HFF-Myc (cell line): ENCODE results near the gene ALK.
"Not testable (repeated sequence)": the region's sequence is repeated elsewhere in the genome, so short reads cannot be mapped to it uniquely, and the experiment has no call there.

ENCODE experiments used
- DNase-seq: peaks from one replicate; pipeline ENCODE4 v3.0.0-alpha.2; 2011; ENCODE audit warnings: low read depth; ENCODE audit errors: extremely low read depth
- H3K4me3 ChIP-seq: replicated peaks from 2 replicates; pipeline ENCODE4 v1.5.1; 2011; ENCODE audit warnings: low read depth, mild to moderate bottlenecking, control low read depth, low read length
- TF ChIP-seq, protein P1 (sequence below): IDR thresholded peaks from 2 replicates; pipeline ENCODE4 v1.5.1; 2012; ENCODE audit warnings: mild to moderate bottlenecking, low read depth, low read length, control low read depth; ENCODE audit errors: missing control alignments

The ALK gene

DNA sequence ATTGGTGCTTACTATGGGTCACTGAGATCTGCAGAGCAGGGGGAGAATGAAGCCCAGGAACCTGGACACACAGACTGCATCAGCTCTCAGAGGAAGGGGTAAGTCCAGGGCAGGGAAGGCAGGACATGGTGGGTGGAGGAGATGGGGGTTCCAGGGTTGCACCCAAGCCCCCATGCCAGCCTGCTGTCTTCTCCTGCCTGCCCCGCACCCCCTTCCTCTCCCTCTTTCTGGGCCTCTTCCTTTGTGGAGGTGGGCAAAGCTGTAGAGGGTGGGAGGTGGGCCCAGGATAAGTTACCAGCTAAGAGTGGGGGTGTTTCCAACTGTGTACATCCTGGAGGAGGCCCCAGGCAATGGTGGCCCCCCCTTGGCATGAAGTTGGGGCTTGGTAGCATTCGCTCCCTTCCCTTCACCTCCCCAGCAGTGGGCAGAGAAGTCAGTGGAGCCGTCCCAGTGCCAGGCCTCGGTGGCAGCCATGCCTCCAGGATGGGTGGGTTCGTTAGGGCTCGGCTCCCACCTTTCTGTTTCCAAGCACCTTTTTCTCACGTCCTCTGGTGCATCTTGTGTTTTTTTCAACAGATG, 674.0 kb downstream of the ALK start:
- TF ChIP-seq, protein P1, sequence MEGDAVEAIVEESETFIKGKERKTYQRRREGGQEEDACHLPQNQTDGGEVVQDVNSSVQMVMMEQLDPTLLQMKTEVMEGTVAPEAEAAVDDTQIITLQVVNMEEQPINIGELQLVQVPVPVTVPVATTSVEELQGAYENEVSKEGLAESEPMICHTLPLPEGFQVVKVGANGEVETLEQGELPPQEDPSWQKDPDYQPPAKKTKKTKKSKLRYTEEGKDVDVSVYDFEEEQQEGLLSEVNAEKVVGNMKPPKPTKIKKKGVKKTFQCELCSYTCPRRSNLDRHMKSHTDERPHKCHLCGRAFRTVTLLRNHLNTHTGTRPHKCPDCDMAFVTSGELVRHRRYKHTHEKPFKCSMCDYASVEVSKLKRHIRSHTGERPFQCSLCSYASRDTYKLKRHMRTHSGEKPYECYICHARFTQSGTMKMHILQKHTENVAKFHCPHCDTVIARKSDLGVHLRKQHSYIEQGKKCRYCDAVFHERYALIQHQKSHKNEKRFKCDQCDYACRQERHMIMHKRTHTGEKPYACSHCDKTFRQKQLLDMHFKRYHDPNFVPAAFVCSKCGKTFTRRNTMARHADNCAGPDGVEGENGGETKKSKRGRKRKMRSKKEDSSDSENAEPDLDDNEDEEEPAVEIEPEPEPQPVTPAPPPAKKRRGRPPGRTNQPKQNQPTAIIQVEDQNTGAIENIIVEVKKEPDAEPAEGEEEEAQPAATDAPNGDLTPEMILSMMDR: no peak
- no peak overlapping the region for H3K4me3 ChIP-seq
- DNase-seq: no peak

DNA sequence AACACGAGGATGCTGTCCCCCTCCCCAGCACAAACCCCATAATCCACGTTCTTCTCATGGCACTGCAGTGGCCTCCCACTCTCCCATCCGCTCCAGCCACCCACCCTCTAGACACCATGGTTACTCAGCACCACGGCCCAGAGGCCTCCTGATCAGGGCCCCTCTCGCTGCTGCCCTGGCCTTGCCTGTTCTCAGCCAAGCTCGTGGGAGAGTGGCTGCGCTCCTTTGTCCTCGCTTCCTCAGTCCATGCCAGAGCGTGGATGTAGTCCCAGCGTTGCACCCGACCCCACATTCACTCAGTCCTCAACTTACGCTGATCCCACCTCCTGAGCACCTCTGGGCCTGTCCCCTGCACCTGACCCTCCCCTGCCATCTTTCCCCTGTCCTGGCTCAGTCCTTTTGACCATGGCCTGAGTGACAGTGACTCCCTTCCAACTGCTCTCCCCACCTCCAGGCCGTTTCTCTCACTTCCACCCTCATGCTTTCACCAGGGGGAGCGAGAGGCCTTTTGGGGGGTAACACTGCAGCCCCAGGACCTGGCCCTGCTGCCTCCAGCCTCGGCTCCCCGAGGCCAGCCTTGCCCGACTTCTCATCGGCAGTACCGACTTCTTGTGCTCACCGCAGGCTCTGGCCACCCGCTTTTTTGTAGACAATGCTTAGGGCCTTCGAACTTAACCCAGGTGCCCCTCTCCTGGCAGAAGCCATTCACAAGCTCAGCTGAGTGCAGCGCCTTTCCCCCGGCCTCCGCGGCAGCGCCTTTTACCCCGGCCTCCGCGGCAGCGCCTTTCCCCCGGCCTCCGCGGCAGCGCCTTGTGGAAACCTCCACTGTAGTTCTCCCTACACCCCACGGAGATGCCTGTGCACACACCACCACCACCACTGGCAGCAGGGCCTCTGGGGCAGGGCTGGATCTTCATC, 674.7 kb downstream of the ALK start:
- no peak overlapping the region for H3K4me3 ChIP-seq
- DNase-seq: no peak
- TF ChIP-seq, protein P1: no peak

DNA sequence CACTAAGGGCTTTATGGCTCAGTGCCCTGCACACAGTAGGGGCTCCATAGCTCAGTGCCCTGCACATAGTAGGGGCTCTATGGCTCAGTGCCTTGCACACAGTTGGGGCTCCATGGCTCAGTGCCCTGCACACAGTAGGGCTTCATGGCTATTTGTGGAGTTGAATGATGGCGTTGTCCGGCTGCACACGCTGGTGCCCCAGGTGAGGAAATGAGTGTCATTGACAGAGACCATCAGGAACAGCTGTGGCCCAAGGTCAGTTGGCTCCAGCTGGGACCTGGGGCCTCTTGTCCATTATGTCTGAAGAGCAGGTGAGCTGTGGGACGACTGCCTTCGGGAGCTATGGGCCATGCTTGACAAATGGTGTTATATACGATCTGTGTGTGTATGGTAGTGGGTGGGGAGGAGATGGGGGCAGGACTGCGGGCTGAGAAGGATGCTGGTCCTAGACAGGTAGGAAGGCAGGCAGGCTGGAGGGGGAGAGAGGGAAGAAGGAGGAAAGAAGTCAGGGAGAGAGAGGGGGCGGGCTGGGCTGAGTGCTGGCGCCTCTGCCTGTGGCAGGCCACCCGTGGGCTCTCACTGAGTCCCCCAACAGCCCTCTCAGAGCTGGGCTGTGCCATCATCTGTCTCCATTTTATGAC, 675.5 kb downstream of the ALK start:
- TF ChIP-seq, protein P1: no peak
- H3K4me3 ChIP-seq: no peak overlapping the region
- no peak for DNase-seq

DNA sequence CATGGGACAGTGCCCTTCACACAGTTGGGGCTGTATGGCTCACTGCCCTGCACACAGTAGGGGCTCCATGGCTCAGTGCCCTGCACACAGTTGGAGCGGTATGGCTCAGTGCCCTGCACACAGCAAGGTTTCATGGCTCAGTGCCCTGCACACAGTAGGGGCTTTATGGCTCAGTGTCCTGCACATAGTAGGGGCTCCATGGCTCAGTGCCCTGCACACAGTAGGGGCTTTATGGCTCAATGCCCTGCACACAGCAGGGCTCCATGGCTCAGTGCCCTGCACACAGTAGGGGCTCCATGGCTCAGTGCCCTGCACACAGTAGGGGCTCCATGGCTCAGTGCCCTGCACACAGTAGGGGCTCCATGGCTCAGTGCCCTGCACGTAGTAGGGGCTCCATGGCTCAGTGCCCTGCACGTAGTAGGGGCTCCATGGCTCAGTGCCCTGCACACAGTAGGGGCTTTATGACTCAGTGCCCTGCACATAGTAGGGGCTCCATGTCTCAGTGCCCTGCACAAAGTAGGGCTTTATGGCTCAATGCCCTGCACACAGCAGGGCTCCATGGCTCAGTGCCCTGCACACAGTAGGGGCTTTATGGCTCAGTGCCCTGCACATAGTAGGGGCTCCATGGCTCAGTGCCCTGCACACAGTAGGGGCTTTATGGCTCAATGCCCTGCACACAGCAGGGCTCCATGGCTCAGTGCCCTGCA, 676.2 kb downstream of the ALK start:
- not testable (repeated sequence) for DNase-seq, H3K4me3 ChIP-seq

DNA sequence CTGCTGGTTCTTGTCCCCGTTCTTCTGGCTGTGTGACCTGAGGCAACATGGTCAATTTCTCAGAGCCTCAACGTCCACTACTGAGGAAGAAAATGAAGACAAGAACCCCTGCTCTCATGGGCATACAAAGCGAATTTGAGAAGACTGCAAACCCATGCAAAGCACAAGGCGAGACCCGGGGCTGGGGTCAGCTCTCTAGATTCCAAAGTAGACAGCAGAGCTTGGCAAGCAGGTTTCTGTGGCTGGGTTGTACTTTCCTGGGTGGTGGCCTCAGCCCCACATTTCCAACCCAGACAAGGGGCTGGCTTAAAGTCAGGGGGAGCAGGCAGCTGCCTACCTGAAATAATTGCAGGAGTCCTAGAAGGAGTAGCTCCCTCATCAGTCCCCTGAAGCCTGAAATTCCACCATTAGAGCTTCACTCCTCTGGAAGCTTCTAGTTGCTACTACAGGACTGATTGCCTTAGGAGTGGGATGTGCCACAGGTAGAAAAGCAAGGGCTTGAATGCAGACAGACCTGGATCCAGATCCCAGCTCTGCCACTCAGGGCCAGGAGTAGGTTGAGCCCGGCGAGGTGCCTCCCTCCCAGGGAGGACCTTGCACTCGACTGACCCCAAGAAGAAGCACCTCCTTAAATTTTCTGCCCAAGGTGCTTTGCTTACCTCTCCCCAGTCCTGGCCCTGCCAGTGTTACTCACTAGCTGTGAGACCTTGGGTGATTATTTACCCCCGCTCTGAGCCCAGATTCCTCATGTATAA, 678.6 kb downstream of the ALK start:
- no peak overlapping the region for H3K4me3 ChIP-seq
- DNase-seq: no peak
- TF ChIP-seq, protein P1: no peak

DNA sequence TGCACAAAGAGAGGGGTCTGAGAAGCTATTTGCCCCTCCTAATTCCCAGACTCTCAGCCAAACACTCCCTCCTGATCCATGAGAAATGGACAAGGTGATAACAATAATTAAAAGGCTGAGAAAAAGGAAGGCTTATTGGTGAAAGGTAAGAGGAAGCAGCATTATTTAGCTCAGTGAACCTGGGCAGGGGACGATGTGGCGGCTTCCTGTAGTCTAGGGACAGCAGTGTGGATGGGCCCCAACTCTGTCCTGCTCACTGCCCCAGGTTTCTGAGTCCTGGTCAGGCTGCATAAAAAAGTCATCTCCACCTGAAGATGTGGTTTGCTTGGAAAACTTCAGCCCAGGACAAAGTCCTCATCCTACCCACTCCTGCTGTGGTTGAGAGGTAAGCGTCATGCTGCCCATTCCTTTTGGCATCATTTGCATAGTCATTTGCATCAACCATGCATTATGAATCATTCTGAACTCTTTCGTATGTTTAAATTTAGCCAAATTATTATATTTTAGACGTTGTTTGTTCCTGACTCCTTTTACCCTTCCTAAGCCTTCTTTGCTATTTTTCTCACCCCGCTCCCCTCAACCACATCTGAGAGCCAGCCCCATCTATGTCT, 679.3 kb downstream of the ALK start:
- DNase-seq: no peak

More for the DNA sequence above, 679.3 kb downstream of the ALK start:
- no peak overlapping the region for H3K4me3 ChIP-seq
- TF ChIP-seq, protein P1: no peak
